GM13976 (cell line): ENCODE results near the gene EMC7.

Experiments used
- DNase-seq: peaks from one replicate; pipeline ENCODE4 v3.0.0; 2012; ENCODE audit warnings: low spot score
- CTCF ChIP-seq: IDR thresholded peaks from 2 replicates; pipeline ENCODE4 v1.5.1; 2012; ENCODE audit warnings: borderline replicate concordance, mild to moderate bottlenecking; ENCODE audit not compliant: insufficient read depth; ENCODE audit errors: extremely low read depth, missing control alignments, control extremely low read depth
- in situ Hi-C: fragments of 300-500 bp; cut with MboI; formaldehyde crosslinking; loops from one replicate; pipeline ENCODE4 v1.12.0; 2022; ENCODE audit warnings: low sequenced_read_pairs, mixed read lengths, inconsistent platforms; ENCODE audit not compliant: unreplicated experiment

EMC7 gene

GRCh38 chr15:34114739-34115138 lies 13.1 kb upstream of the EMC7 start:
- TF ChIP-seq CTCF, result no peak
- in situ Hi-C loops, result no loop called here
- no peak for DNase-seq

GRCh38 chr15:34114215-34114614 lies 12.6 kb upstream of the EMC7 start:
- in situ Hi-C loops, result no loop called here
- TF ChIP-seq CTCF, result no peak
- DNase-seq, result no peak

GRCh38 chr15:34111488-34111887 lies 9.8 kb upstream of the EMC7 start:
- TF ChIP-seq CTCF, result no peak
- in situ Hi-C loops, result no loop called here

GRCh38 chr15:34109797-34110663 lies 8.4 kb upstream of the EMC7 start:
- DNase-seq, result peak; percentile 38
- TF ChIP-seq CTCF, result peak; percentile 64
- in situ Hi-C loops, result loop anchor here (10.0 kb wide), 1 partner anchor 105 kb away; the partner anchor contains the start of gene KATNBL1

More at GRCh38 chr15:34111488-34111887, 9.8 kb upstream of the EMC7 start:
- no peak for DNase-seq

GRCh38 chr15:34107315-34107714 lies 5.7 kb upstream of the EMC7 start:
- in situ Hi-C loops, result loop anchor here (10.0 kb wide), 1 partner anchor 107 kb away; the partner anchor contains the start of gene KATNBL1
- no peak for DNase-seq
- no peak for TF ChIP-seq CTCF

- no peak for TF ChIP-seq CTCF
- no peak for DNase-seq
- in situ Hi-C loops, result loop anchor here (10.0 kb wide), 1 partner anchor 108 kb away; the partner anchor contains the start of gene KATNBL1
Measured at GRCh38 chr15:34106423-34106822, 4.8 kb upstream of the EMC7 start.
